Measurements from ENCODE around the gene MRPL49. TPM values are rescaled to one million over a fixed set of nuclear protein-coding genes. Genes with fewer than 3 reads are reported as not detected.

MRPL49 gene
- total RNA-seq, 1 donor from 2014 or later: 43.5 TPM

GRCh38 chr11:65085446-65085845 is 36.7 kb upstream of the MRPL49 start:
- no peak overlapping the region for H3K27ac ChIP-seq
- H3K27me3 ChIP-seq: no peaks in the 10 kb centered on the region
- peaks cover 0 to 17% of the 10 kb centered on the region in 2 donors for H3K36me3 ChIP-seq
- no peak for TF ChIP-seq POLR2A (IDR thresholded peaks at IDR 0.05)
- TF ChIP-seq POLR2AphosphoS5 (IDR thresholded peaks at IDR 0.05; ENCODE audit: insufficient read depth in 1 of 2, low read depth in 1 of 2): no peak
- TF ChIP-seq, protein P1, sequence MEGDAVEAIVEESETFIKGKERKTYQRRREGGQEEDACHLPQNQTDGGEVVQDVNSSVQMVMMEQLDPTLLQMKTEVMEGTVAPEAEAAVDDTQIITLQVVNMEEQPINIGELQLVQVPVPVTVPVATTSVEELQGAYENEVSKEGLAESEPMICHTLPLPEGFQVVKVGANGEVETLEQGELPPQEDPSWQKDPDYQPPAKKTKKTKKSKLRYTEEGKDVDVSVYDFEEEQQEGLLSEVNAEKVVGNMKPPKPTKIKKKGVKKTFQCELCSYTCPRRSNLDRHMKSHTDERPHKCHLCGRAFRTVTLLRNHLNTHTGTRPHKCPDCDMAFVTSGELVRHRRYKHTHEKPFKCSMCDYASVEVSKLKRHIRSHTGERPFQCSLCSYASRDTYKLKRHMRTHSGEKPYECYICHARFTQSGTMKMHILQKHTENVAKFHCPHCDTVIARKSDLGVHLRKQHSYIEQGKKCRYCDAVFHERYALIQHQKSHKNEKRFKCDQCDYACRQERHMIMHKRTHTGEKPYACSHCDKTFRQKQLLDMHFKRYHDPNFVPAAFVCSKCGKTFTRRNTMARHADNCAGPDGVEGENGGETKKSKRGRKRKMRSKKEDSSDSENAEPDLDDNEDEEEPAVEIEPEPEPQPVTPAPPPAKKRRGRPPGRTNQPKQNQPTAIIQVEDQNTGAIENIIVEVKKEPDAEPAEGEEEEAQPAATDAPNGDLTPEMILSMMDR (IDR thresholded peaks at IDR 0.05): no peak
- H3K9me3 ChIP-seq: no peaks in the 10 kb centered on the region
- intact Hi-C loops (cut with DNase I): no loop called here
- H3K4me1 ChIP-seq: peaks cover 18% of the 10 kb centered on the region
- H3K4me3 ChIP-seq: no peak overlapping the region
- DNase-seq (ENCODE audit: extremely low spot score in 2 of 2): no peak

DNA sequence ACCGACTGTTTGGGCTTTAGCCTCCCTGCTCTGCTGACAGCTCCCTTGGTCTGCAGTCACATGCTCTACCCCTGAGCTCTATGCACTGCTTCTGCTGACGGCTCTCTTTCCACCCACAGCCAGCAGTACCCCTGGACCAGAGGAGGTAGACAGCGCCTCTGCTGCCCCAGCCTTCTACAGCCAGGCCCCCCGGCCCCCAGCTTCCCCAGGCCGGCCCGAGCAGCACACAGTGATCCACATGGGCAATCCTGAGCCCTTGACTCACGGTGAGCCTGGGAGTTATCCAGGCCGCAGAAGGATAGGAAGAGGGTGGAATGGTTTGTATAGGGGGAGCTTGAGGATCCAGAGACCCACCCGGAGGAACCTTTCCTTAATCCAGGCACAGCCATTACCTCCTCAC is 35.3 kb upstream of the MRPL49 start:
- no peak for DNase-seq (ENCODE audit: extremely low spot score in 2 of 2)
- Histone ChIP-seq H3K9me3 (no peaks in the 10 kb centered on the region), H3K4me1 (peaks cover 18% of the 10 kb centered on the region), H3K27ac (no peak overlapping the region), H3K27me3 (no peaks in the 10 kb centered on the region), H3K36me3 (peaks cover 0 to 17% of the 10 kb centered on the region in 2 donors), H3K4me3 (no peak overlapping the region)
- no peak for TF ChIP-seq POLR2A (IDR thresholded peaks at IDR 0.05)
- TF ChIP-seq POLR2AphosphoS5 (IDR thresholded peaks at IDR 0.05; ENCODE audit: insufficient read depth in 1 of 2, low read depth in 1 of 2): no peak
- TF ChIP-seq, protein P1 (IDR thresholded peaks at IDR 0.05): no peak
- intact Hi-C loops (cut with DNase I): no loop called here

GRCh38 chr11:65087216-65087615 is 34.9 kb upstream of the MRPL49 start:
- H3K4me1 ChIP-seq: peaks cover 18% of the 10 kb centered on the region
- no peak for DNase-seq (ENCODE audit: extremely low spot score in 2 of 2)
- H3K27me3 ChIP-seq: no peaks in the 10 kb centered on the region
- TF ChIP-seq, protein P1 (IDR thresholded peaks at IDR 0.05): no peak
- no peak for TF ChIP-seq POLR2AphosphoS5 (IDR thresholded peaks at IDR 0.05; ENCODE audit: insufficient read depth in 1 of 2, low read depth in 1 of 2)
- no peak for TF ChIP-seq POLR2A (IDR thresholded peaks at IDR 0.05)
- H3K9me3 ChIP-seq: no peaks in the 10 kb centered on the region
- no peak overlapping the region for H3K4me3 ChIP-seq
- H3K27ac ChIP-seq: no peak overlapping the region
- intact Hi-C loops (cut with DNase I): no loop called here
- H3K36me3 ChIP-seq: peaks cover 0 to 17% of the 10 kb centered on the region in 2 donors

- Histone ChIP-seq H3K27ac (no peak overlapping the region), H3K9me3 (no peaks in the 10 kb centered on the region), H3K4me3 (no peak overlapping the region), H3K36me3 (peaks cover 0 to 17% of the 10 kb centered on the region in 2 donors), H3K27me3 (no peaks in the 10 kb centered on the region), H3K4me1 (peaks cover 18% of the 10 kb centered on the region)
- no peak for DNase-seq (ENCODE audit: extremely low spot score in 2 of 2)
- TF ChIP-seq POLR2AphosphoS5 (IDR thresholded peaks at IDR 0.05; ENCODE audit: insufficient read depth in 1 of 2, low read depth in 1 of 2) (no peak), POLR2A (IDR thresholded peaks at IDR 0.05) (no peak)
- TF ChIP-seq, protein P1 (IDR thresholded peaks at IDR 0.05): no peak
- intact Hi-C loops (cut with DNase I): no loop called here
Measured at GRCh38 chr11:65087827-65088226, 34.3 kb upstream of the MRPL49 start.

DNA sequence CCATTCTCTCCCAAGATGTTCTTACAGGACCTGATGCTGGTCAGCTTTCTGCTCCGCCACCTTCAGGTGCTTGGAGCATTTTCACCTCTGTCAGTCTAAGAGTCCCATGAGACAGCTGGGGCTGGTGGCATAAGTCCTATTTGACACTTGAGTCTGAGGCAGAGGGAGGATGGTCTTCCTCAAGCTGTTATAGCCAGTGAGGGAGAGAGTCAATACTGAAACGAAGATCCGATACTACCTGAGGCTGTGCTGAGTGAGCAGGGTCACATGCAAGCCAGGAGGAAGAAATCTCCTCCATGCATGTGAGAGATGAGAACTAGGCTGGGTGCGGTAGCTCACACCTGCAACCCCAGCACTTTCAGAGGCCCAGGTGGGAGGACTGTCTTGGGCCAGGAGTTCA is 32.5 kb upstream of the MRPL49 start:
- intact Hi-C loops (cut with DNase I): no loop called here
- no peak for DNase-seq (ENCODE audit: extremely low spot score in 2 of 2)
- TF ChIP-seq, protein P1 (IDR thresholded peaks at IDR 0.05): no peak
- TF ChIP-seq POLR2A (IDR thresholded peaks at IDR 0.05) (no peak), POLR2AphosphoS5 (IDR thresholded peaks at IDR 0.05; ENCODE audit: insufficient read depth in 1 of 2, low read depth in 1 of 2) (no peak)
- Histone ChIP-seq H3K27me3 (no peaks in the 10 kb centered on the region), H3K36me3 (peaks cover 0 to 17% of the 10 kb centered on the region in 2 donors), H3K4me1 (peaks cover 10% of the 10 kb centered on the region), H3K4me3 (no peak overlapping the region), H3K9me3 (no peaks in the 10 kb centered on the region), H3K27ac (no peak overlapping the region)

All from vagina (tissue), 2 donors.